Stimulated activated naive CD8-positive, alpha-beta T cell treated with anti-CD3 and anti-CD28 coated beads, Interleukin-15, amount 100 ng/mL, for 72 hours (primary cell): Measurements from ENCODE around the gene ANKS3.

Source experiments
- ATAC-seq: fragments of 150-1000 bp; cut with Tn5 transposase; 2 replicates; pipeline ENCODE4 v1.10.0; 2021; ENCODE audit warnings: mild to moderate bottlenecking, moderate library complexity
- DNase-seq, 2 donors: peaks; one replicate each; pipeline ENCODE4 v3.0.0; 2021 to 2022
- H3K27ac Mint-ChIP-seq, 2 donors: one replicate each; pipeline ENCODE4 v1.8.0; 2022; ENCODE audit warnings: mild to moderate bottlenecking in 2 of 2, mixed read lengths in 2 of 2, moderate library complexity in 2 of 2
- H3K27me3 Mint-ChIP-seq: one replicate; pipeline ENCODE4 v1.8.0; 2022; ENCODE audit warnings: mixed read lengths
- H3K4me1 Mint-ChIP-seq: one replicate; pipeline ENCODE4 v1.8.0; 2022; ENCODE audit warnings: mild to moderate bottlenecking, mixed read lengths
- H3K4me3 Mint-ChIP-seq, 2 donors: one replicate each; pipeline ENCODE4 v1.8.0; 2022; ENCODE audit warnings: mild to moderate bottlenecking in 2 of 2, mixed read lengths in 2 of 2, moderate library complexity in 1 of 2
- H3K9me3 Mint-ChIP-seq, 2 donors: one replicate each; pipeline ENCODE4 v1.8.0; 2022; ENCODE audit warnings: mixed read lengths in 2 of 2

The ANKS3 gene

DNA sequence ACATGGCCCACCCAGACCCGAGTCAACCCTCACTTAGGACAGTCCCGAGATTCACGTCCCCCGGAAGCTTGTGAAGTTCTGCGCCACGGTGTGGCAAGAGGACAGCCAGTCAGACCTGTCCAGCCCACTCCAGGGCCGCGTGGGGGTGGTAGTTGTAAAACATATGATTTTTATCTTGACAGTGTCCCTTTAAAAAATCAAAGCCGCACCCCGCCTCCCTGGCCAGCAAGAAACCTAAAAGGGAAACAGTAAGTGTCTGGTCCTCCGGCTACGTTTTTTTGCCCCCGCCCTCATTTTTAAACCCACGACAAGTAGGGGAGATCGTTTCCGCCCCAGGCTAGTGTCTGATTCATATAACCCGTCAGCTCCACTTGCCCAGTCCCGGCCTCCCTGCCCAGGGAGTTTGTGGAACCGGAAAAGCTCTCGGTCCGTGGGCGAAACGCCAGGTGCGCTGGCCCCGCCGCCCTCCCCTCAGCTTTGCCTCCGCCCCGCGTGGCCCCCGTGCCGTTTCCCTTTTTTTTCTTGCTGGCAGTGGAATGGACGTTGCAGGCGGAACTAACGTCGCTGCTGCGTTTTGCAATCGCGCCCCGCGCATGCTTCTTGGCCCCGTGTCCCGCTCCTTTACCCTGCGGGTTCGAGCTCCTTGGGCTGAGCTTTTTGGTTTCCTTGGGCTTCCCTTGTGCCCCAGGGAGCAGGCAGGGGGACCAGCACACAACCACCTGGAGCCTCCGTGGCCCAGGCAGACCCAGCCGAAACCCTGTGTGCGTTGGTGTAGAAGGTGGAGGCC lies 54.0 kb downstream of the ANKS3 start:
- no peak for DNase-seq
- Mint-ChIP-seq H3K27ac (peak overlapping the region in 1 of 2 donors; percentile 31), H3K4me1 (peaks cover 82% of the 10 kb centered on the region), H3K27me3 (no peaks in the 10 kb centered on the region), H3K9me3 (no peaks in the 10 kb centered on the region), H3K4me3 (no peak overlapping the region)
- ATAC-seq, result no peak

DNA sequence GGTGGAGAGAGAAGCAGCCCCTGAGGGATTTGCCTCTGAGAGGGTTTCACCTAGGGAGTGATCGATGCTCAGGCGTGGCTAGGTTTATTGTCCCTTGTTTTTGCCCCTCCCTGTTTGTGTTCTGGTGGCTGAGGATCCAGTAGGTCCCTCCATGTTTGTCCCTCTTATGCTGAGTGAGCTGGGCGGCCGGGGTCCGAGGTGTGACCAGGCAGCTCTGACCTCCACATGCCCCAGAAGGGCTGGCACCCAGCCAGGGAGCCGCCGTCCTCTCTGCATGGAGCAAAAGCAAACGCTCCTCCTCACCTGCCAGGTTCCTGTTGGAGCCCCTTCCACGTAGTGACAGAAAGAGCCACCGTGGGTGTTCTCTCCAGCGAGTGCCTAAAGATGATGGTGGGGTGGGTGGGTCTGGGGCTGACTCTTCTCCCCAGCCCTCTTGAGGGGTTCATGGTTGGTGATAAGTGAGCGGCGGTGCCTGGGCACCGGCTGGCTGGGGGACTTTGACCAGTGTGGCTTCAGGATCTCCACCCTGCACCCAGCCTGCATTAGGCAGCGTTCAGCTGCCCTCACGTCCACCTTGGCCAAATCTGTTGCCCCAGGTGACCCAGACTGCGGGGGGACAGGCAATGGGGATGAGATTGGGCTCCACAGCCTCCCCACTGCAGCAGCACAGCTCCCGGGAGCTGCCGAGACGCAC lies 54.8 kb downstream of the ANKS3 start:
- H3K27ac Mint-ChIP-seq, result peak overlapping the region; percentile 80 to 81
- ATAC-seq (no peak), DNase-seq (no peak)
- H3K9me3 Mint-ChIP-seq, result no peaks in the 10 kb centered on the region
- H3K27me3 Mint-ChIP-seq, result no peaks in the 10 kb centered on the region
- peaks cover 82% of the 10 kb centered on the region for H3K4me1 Mint-ChIP-seq
- H3K4me3 Mint-ChIP-seq, result no peak overlapping the region

DNA sequence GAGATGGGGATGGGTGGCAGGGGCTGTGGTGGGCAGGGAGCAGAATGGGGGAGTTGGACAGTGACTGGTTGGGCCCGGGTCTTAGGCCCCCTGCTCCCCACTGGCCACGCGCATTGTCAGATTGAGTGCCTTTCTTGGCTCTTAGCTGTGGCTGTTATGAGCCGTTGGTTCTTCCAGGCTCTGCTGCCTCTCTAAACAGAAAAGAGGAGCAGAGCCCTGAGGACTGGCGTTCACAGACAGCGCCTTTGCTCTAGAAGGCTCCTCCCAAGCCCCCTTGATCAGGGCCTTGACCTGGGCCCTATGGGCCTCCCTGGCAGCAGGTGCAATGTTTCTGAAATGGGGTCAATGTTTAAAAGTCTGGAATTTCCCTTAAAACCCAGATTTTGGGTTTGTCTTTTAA lies 55.5 kb downstream of the ANKS3 start:
- Mint-ChIP-seq H3K9me3 (no peaks in the 10 kb centered on the region), H3K4me3 (no peak overlapping the region), H3K27ac (peak overlapping the region in 1 of 2 donors; percentile 80), H3K4me1 (peaks cover 82% of the 10 kb centered on the region), H3K27me3 (no peaks in the 10 kb centered on the region)
- ATAC-seq (no peak), DNase-seq (no peak)

DNA sequence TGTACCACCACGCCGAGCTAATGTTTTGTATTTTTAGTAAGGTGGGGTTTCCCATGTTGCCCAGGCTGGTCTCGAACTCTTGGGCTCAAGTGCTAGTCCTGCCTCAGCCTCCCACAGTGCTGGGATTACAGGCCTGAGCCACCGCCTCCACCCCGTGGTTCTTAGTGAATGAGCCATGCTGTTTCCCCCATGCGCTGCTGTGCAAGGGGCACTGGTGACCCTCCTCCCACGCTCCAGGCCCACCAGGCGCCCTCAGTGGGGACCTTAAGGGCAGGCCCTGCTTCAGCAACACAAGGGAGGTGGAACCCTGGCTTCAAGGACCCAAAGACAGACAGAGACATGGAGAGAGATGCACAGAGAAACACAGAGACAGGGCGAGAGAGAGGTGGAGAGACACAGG lies 56.1 kb downstream of the ANKS3 start:
- H3K27ac Mint-ChIP-seq, result peak overlapping the region in 1 of 2 donors; percentile 38
- no peak for ATAC-seq

DNA sequence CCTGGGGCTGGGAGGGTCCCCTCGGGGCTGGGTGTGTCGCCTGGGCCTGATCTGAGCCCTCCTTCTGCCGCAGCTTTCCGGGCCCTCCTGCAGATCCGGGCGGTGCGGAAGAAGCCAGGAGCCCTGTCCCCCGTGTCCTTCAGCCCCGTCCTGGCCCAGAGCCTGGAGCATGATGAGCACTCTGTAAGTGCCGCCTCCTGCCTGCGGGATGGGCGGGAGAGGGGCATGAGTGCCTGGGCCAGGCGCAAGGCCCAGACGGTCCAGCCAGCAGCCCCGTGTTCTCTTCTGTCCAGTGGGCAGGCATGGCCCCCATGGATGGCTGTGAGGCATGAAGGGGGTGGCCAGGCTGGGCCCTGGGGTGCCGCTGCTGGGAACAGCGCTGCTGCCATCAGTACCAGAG lies 56.7 kb downstream of the ANKS3 start:
- Mint-ChIP-seq H3K27ac (peak overlapping the region; percentile 86 to 96), H3K4me1 (peaks cover 72% of the 10 kb centered on the region), H3K9me3 (no peaks in the 10 kb centered on the region), H3K27me3 (no peaks in the 10 kb centered on the region), H3K4me3 (peak overlapping the region; percentile 77 to 78)
- no peak for ATAC-seq
- DNase-seq, result no peak

More for the DNA sequence above, 56.1 kb downstream of the ANKS3 start:
- H3K9me3 Mint-ChIP-seq, result no peaks in the 10 kb centered on the region
- no peaks in the 10 kb centered on the region for H3K27me3 Mint-ChIP-seq
- H3K4me1 Mint-ChIP-seq, result peaks cover 78% of the 10 kb centered on the region
- no peak overlapping the region for H3K4me3 Mint-ChIP-seq
- no peak for DNase-seq

DNA sequence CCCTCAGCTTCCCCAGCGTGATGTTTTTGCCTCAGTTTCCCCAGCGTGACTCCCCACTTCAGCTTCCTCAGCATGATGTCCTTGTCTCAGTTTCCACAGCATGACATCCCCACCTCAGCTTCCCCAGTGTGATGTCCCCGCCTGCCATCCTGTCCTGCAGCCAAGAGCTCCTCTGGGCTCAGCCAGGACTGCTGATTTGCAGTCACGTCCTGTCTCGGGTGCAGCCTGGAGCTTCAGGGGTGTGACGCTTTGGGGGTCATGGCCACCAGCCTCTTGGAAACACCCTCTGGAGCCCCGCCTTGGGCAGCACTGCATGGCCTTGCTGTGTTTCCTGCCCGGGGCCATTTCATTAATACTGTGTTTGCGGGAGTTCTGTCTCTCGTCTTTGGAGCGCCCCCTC lies 57.2 kb downstream of the ANKS3 start:
- H3K4me3 Mint-ChIP-seq, result peak overlapping the region; percentile 77 to 78
- DNase-seq (peak in 1 of 2 donors; percentile 50), ATAC-seq (peak; percentile 35)
- H3K27me3 Mint-ChIP-seq, result no peaks in the 10 kb centered on the region
- H3K9me3 Mint-ChIP-seq, result no peaks in the 10 kb centered on the region
- H3K27ac Mint-ChIP-seq, result peak overlapping the region; percentile 86 to 96
- peaks cover 67% of the 10 kb centered on the region for H3K4me1 Mint-ChIP-seq

DNA sequence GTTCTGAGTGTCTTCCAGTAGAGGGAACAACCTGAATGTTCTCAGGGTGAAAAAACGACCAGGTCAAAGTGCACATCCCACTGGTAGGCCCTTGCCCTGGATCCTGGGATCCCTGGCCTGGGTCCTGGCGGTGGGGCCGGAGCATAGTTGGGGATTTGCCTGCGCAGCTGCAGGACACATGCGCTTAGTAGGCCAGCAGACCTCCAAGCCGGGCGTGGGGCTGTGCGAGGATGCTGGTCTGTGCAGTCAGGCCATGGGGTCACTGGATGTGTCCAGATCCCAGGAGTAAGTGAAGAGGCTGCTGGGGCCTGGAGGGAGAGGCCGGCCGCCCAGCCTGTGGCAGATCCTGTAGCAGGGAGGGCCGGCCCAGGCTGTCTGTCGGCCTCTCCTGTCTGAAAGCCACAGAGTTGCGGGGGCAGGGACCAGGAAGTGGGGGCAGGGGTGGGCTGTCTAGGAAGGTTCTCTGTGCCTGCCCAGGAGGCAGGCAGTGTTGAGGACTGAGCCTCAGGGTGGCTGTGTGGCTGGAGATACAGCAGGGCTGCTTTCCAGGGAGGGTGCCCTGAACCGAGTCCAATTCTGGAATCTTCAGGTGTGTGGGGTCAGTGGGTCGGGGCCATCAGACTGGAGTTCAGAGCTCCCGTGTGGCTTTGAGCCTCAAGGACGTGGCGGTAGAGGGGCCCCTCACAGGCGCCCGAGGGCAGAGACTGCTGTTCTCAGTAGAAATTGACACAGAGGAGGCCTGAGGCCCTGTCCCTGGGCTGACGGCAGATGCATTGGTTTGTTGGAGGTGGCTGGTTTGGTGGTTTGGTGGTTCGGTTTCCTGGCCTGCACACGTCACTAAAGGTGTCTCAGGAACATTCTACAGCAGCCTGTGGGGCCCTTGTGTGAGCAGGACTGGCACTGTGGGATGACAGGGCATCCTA lies 57.9 kb downstream of the ANKS3 start:
- peak; percentile 73 to 88 for DNase-seq
- Mint-ChIP-seq H3K27ac (peak overlapping the region; percentile 86 to 96), H3K4me3 (peak overlapping the region; percentile 77 to 78), H3K9me3 (no peaks in the 10 kb centered on the region), H3K27me3 (no peaks in the 10 kb centered on the region), H3K4me1 (peaks cover 60% of the 10 kb centered on the region)
- ATAC-seq, result peak; percentile 95

DNA sequence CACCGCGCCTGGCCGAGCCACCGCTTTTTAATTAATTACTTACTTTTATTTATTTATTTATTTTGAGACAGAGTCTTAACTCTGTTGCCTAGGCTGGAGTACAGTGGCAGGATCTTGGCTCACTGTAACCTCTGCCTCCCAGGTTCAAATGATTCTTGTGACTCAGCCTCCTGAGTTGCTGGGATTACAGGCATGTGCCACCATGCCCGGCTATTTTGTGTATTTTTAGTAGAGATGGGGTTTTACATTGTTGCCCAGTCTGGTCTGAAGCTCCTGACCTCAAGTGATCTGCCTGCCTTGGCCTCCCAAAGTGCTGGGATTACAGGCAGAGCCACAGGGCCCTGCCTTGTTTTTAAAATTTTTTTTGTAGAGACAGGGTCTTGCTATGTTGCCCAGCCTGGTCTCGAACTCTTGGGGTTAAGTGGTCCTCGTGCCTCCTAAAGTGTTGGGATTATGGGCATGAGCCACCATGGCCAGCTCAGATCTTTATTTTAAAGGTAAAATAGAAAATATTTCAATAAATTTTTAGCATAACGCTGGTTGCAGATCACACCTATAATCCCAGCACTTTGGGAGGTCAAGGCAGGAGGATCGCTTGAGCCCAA lies 59.0 kb downstream of the ANKS3 start:
- no peak for DNase-seq
- H3K4me3 Mint-ChIP-seq, result peak overlapping the region; percentile 77 to 78
- H3K27ac Mint-ChIP-seq, result peak overlapping the region in 1 of 2 donors; percentile 96
- peaks cover 49% of the 10 kb centered on the region for H3K4me1 Mint-ChIP-seq
- ATAC-seq, result no peak
- no peaks in the 10 kb centered on the region for H3K27me3 Mint-ChIP-seq
- H3K9me3 Mint-ChIP-seq, result no peaks in the 10 kb centered on the region

DNA sequence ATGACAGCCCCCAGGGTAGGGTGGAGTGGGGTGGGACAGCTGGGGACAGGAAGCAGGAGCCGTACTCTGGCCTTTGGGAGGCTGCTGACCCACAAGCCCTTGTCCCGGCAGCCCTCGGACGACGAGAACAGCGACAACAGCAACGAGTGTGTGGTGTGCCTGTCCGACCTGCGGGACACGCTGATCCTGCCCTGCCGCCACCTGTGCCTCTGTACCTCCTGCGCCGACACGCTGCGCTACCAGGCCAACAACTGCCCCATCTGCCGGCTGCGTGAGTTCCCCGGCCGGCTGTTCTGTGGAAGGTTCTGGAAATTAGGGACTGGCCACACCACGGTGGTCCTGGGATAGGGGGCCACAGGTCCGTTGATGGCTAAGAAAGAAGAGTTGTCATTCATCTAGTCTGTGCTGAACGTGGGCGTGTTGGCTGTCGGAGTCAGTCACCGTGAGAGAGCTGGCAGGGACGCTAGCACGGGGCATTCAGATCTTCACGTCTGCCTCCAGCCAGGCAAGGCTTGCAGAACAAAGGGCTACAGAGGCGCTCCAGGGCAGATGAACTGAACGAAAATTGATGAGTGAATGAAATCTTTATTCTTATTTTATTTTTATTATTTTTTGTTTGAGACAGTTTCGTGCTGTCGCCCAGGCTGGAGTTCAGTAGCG lies 60.6 kb downstream of the ANKS3 start:
- ATAC-seq (no peak), DNase-seq (no peak)
- Mint-ChIP-seq H3K9me3 (no peaks in the 10 kb centered on the region), H3K4me3 (no peak overlapping the region), H3K27ac (peak overlapping the region in 1 of 2 donors; percentile 1), H3K27me3 (no peaks in the 10 kb centered on the region), H3K4me1 (peaks cover 34% of the 10 kb centered on the region)

DNA sequence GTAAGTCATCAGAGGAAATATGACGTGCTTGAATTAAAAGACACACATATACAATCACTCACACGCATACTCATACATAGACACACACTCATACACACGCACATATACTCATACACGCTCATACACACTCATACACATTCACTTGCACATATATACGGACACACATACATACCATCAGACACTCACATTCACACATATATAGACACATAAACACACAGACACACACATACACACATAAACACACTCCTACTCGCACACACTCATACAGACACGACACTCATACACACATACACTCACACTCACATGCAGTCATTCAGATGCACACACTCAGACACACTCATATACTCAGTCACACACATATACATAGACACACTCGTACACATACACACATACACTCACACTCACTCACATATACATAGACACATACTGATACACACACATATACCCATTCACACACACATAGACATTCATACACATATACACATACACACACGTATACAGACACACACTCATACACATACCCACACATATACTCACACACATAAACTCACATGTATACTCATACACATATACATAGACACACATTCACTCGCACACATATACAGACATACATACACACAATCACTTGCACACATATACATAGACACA lies 65.6 kb downstream of the ANKS3 start:
- ATAC-seq (no peak), DNase-seq (no peak)
- H3K4me1 Mint-ChIP-seq, result peaks cover 23% of the 10 kb centered on the region
- no peaks in the 10 kb centered on the region for H3K9me3 Mint-ChIP-seq
- H3K27ac Mint-ChIP-seq, result no peak overlapping the region
- H3K4me3 Mint-ChIP-seq, result no peak overlapping the region
- H3K27me3 Mint-ChIP-seq, result no peaks in the 10 kb centered on the region

DNA sequence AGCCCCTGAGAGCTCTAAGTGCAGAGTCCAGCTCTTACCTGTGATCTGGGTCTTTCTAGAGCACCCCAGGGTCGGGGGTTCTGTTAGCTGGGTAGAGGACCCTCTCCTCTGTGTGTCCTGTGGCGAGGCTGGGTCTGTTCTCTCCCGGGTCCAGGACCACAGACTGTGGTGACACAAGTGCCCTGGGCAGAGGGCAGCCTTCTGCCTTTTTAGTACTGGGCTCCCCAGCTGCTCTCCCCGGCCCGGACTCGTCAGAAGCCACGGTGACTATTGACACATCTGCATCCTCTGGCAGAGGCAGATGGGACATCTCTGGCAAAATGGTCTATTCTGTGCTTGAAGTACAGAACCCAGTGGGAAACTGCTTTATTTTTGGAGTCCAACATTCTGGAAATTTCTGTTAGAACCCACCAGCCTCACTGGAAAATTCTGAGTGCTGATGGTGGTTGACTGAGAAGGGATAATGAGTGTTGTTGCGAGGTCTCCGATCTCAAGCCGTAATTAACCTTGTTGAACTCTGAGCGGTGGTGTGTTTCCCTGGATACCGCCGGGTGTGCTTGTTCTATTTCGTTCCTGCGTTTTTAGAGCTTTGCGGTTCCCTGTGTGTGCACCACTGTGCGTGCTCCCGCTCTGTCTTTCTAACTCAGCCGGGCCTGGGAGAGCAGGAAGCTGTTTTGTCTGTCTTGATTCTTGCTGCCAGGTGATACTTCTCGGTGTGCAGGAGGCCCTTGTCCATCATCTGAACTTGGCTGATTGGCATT lies 66.7 kb downstream of the ANKS3 start:
- DNase-seq (no peak), ATAC-seq (no peak)
- H3K27me3 Mint-ChIP-seq, result no peaks in the 10 kb centered on the region
- H3K4me1 Mint-ChIP-seq, result peaks cover 34% of the 10 kb centered on the region
- H3K4me3 Mint-ChIP-seq, result no peak overlapping the region
- no peaks in the 10 kb centered on the region for H3K9me3 Mint-ChIP-seq
- H3K27ac Mint-ChIP-seq, result no peak overlapping the region

DNA sequence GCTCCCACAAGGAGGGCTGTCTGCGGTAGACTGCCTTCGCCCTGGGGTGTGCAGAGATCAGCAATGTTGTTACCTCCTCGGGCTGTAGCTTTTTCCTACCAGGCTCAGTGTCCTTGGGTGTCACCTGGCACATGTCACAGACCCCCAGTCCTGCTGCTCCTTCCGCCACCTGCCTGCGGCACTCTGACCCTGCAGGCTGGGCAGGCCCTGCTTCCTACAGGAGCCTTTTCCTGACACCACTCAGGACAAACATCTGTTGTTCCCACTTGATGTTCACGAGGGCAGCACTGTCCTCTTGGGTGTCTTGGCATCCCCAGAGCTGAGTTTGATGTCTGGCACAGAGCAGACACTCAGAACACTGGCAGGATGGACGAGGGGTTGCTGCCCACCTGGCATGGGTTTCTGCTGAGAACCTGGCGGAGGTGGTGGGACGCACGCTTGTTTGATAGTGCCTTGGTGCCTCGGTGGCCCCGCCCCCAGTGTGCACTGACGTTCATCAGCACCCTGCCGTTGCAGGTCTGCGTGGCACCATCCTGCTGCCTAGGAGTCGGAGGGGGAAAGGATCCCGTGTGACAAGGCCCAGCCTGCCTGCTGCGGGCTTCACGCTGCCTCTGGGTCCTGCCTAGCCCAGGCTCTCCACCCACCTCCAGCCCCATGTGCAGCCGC lies 67.4 kb downstream of the ANKS3 start:
- Mint-ChIP-seq H3K9me3 (no peaks in the 10 kb centered on the region), H3K4me1 (peaks cover 41% of the 10 kb centered on the region), H3K27ac (no peak overlapping the region), H3K27me3 (no peaks in the 10 kb centered on the region), H3K4me3 (no peak overlapping the region)
- no peak for ATAC-seq
- no peak for DNase-seq
